IPS-11a (cell line): Measurements from ENCODE around the gene TTLL12.

Experiments used
- H3K4me3 ChIP-seq: one replicate; pipeline ENCODE4 v1.5.1; 2013; ENCODE audit warnings: low read depth, low read length, control low read depth

The TTLL12 gene

GRCh38 chr22:43200555-43200954 is 13.6 kb upstream of the TTLL12 start:
- no peak overlapping the region for H3K4me3 ChIP-seq

DNA sequence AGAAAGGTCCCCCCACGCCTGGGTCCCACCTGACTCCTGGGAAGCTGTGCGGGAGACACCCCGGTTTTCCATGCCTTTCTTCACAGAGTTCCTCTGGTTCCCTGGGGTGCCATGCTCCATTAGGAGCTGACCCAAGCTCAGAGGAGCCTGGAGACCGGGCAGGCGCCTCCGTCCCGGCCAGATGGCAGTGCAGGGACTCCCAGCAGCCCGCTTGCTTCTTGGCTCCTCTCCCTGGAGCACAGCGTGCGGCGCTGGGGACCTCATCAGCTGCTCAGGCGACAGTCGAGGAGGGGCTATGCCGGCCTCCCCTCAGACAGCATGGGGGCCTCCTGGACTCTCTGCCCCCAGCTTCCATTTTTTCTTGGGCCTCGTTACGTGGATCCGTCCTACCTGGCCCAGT is 13.1 kb upstream of the TTLL12 start:
- no peak overlapping the region for H3K4me3 ChIP-seq

DNA sequence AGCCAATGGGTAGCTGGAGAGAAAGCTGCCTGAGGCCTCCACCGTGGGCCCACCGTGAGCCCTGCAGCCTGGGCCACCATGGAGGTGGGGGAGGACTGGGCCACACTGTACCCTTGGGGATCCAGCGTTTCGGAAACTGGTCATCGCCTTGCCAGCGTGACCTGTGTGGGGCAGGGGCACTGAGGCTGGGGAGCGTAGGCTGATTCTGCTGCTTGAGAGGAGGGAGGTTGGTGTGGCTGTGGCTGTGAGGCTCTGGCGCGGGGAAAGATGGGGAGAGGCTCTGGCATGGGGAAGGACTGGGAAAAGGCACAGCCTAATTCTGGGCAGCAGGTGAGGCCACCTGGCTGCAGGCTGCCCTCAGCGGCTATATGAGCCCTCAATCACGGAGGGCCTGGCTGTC is 12.6 kb upstream of the TTLL12 start:
- no peak overlapping the region for H3K4me3 ChIP-seq

GRCh38 chr22:43198936-43199335 is 12.0 kb upstream of the TTLL12 start:
- no peak overlapping the region for H3K4me3 ChIP-seq

GRCh38 chr22:43198126-43198525 is 11.2 kb upstream of the TTLL12 start:
- H3K4me3 ChIP-seq: no peak overlapping the region

DNA sequence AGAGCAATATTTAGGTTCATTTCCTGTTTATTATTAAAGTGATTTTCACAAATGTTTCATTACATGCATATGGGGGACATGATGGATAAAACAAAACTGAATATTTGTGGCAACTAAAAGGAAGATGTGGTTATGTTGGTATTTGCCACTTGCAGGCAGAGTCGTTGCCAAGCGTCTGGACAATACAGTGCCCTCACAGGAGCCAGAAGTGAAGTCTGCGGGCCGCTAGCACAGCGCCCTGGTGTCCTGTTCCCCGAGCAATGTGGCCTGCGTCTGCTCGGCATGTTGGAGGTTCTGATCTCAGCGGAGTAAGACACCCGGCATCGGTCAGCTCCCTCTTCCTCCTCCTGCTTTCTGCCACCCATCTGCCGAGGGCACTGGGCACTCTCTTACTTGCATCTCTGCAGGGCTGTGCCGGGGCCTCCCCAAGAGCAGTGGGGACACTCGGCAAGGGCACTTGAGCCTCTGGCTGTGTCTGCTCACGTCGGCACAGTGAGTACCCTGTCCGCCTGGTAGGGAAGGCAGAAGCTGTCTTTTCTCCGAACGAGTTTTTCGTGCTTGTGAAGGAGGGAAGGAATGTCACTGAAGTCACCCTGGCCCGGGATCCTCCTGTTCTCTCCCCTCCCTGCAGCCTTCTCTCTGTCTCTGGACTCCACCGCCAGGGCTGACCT is 10.5 kb upstream of the TTLL12 start:
- H3K4me3 ChIP-seq: no peak overlapping the region

- H3K4me3 ChIP-seq: no peak overlapping the region
Observed at GRCh38 chr22:43191831-43192230, 4.9 kb upstream of the TTLL12 start.

- no peak overlapping the region for H3K4me3 ChIP-seq
Observed at GRCh38 chr22:43188829-43189545, 2.1 kb upstream of the TTLL12 start.

- no peak overlapping the region for H3K4me3 ChIP-seq
Observed at GRCh38 chr22:43187171-43188099, 501 bp upstream of the TTLL12 start.

GRCh38 chr22:43185860-43186261 is 1.1 kb downstream of the TTLL12 start:
- H3K4me3 ChIP-seq: peak overlapping the region; percentile 70

- no peak overlapping the region for H3K4me3 ChIP-seq
Observed at GRCh38 chr22:43183496-43184277, 3.2 kb downstream of the TTLL12 start.

GRCh38 chr22:43182726-43183125 is 4.2 kb downstream of the TTLL12 start:
- no peak overlapping the region for H3K4me3 ChIP-seq

DNA sequence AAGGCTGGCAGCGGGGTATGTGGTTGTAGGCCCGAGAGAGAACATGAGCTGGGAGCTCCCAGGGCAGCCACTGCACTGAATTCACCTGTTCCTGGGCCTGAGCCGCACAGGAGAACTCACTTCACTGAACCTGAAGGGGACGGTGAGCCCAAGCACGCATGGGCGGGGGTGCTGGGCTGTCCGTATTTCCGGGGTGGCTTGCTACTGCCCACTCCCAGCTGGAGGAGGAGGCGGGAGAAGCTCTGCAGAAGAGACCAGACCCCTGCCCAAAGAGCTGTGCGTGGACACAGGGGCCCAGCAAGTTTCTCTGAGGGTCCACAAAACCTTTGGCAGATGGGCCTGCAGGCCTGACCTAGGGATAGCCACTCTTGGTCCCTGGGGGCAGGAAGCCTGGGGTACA is 4.8 kb downstream of the TTLL12 start:
- H3K4me3 ChIP-seq: no peak overlapping the region

DNA sequence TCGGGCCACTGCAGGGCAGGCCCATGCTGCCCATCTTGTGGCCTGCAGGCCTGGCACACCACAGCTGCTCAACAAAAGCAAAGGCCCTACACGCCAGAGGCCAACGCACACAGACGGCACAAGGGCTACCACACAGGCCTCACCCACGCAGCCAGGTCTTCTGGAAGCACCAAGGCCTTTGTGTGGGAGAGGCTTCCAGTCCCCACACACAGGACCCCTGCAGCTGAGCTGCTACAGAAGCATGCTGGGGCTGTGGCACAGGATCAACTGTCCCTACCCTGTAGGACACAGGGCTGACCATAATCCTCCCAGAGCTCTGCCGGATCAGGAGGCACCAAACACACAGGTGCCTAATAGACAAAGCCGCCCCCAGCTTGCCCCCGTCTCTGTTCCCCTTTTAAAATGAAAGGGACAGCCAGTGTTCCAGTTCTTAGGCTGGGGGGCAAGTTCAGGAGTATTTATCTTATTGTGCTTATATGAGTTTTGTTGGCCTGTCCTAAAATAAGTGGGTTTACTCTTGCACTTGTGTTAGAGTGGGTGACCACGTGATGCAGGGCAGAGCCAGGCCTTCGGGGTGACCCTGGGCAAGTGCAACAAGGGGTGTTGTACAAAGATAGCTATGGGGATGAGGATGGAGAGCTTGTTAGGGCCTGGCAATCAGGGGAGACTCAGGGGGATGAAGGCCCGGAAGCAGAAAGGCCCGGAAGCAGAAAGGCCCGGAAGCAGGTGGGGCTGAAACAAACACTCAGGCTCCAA is 5.4 kb downstream of the TTLL12 start:
- H3K4me3 ChIP-seq: no peak overlapping the region

GRCh38 chr22:43180670-43181069 is 6.3 kb downstream of the TTLL12 start:
- no peak overlapping the region for H3K4me3 ChIP-seq

- H3K4me3 ChIP-seq: no peak overlapping the region
Observed at GRCh38 chr22:43179911-43180195, 7.1 kb downstream of the TTLL12 start.

DNA sequence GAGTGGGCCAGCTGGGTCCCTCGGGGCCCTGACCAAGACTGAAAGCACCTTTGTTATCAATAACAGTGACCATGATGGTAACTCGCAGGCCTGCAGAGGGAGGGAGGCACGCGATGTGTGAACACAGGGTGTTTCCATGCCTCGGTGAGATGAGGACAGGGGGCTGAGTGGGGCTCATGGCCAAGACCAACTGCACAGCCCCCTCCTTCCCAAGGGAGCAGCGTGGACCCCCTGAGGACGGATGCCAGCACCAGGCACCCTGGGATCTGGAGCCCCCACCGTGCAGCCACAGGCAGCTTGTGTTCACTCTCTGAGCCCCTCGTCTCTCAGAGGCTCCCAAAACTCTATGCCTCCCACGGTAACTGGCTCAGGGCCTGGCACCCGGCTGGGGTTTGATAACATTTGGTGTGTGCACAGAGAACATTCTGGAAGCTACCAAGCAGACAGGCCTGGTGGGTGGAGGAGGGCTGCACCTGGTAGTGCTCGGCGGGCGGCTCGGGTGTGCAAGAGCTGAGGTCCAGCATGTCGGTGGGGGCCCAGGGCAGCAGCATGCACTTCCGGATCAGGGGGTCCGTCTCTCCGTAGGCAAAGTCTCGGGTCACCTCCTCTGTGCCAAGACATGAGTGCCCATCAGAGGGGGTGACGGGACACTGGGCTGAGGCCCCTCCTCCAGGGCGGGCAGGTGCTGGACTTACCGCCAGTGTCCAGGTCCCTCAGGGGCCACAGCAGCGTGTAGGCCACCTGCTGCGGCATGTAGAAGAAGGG is 7.6 kb downstream of the TTLL12 start:
- H3K4me3 ChIP-seq: no peak overlapping the region

GRCh38 chr22:43177479-43177878 is 9.5 kb downstream of the TTLL12 start:
- no peak overlapping the region for H3K4me3 ChIP-seq

DNA sequence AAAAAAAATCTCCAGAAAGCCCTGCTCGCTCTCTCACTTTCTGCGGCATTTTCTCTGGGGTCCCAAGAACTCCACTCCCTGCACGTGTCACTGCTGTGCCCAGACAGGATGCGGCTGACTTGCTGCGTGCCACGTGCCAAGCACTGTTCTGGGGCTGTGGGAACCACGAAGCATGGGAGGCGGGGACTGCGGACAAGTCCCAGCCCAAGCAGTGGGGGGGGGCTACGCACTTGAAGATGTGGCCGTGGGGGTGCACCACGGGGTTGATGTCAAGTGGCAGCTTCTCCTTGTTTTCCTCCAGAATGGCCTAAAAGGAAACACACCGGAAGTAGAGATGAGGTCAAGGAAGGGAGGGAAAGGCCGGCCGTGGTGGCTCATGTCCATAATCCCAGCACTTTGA is 10.8 kb downstream of the TTLL12 start:
- H3K4me3 ChIP-seq: no peak overlapping the region
